CD4-positive, alpha-beta T cell (primary cell): ENCODE measurements around the gene DYNLT4. TPM values are rescaled to one million over a fixed set of nuclear protein-coding genes. Genes with fewer than 3 reads are reported as not detected.

Experiments
- ATAC-seq: fragments of 200-7000 bp; cut with Tn5 transposase; one replicate; pipeline ENCODE4 v1.10.0; 2022; ENCODE audit warnings: mild to moderate bottlenecking; ENCODE audit not compliant: poor library complexity
- CTCF ChIA-PET: fragments of 350-600 bp; sonication (Branson Sonifier 250); formaldehyde crosslinking; loops from one replicate; lab custom pipeline; 2021; ENCODE audit warnings: antibody characterized with exemption, inconsistent platforms; lab: Charles Lee
- POLR2A ChIA-PET: fragments of 350-600 bp; sonication (Branson Sonifier 250); formaldehyde crosslinking; loops from one replicate; lab custom pipeline; 2021; ENCODE audit warnings: antibody characterized with exemption, inconsistent platforms; lab: Charles Lee
- DNase-seq, 14 experiments: peaks; one replicate each; pipeline ENCODE4 v3.0.0-alpha.2; 2013 to 2020; ENCODE audit warnings: mixed read lengths in 2 of 14
- H3K27ac ChIP-seq, 2 donors: one replicate each; pipeline versions ENCODE4 v1.5.1 to v1.7.0; 2013; ENCODE audit warnings: low read length in 2 of 2, low read depth in 1 of 2, mild to moderate bottlenecking in 1 of 2
- H3K27me3 ChIP-seq, 2 experiments: 1 replicate in 1 of 2; 2 replicates in 1 of 2; pipeline versions ENCODE4 v1.6.1 to v1.7.0; 2013; ENCODE audit warnings: low read length in 2 of 2, control low read depth in 1 of 2, mild to moderate bottlenecking in 1 of 2, moderate library complexity in 1 of 2; ENCODE audit not compliant: insufficient read depth in 2 of 2, control insufficient read depth in 1 of 2
- H3K36me3 ChIP-seq: one replicate; pipeline ENCODE4 v1.6.1; 2013; ENCODE audit warnings: low read length, control low read depth; ENCODE audit not compliant: insufficient read depth
- H3K4me1 ChIP-seq: one replicate; pipeline ENCODE4 v1.6.1; 2013; ENCODE audit warnings: low read length, control low read depth; ENCODE audit not compliant: insufficient read depth
- H3K4me3 ChIP-seq: one replicate; pipeline ENCODE4 v1.5.1; 2013; ENCODE audit warnings: mild to moderate bottlenecking, low read length, moderate library complexity
- H3K9me3 ChIP-seq, 2 experiments: 1 replicate in 1 of 2; 2 replicates in 1 of 2; pipeline versions ENCODE4 v1.6.1 to v1.7.0; 2013; ENCODE audit warnings: low read length in 2 of 2, mild to moderate bottlenecking in 2 of 2, control low read depth in 1 of 2, moderate library complexity in 1 of 2; ENCODE audit not compliant: control insufficient read depth in 1 of 2, insufficient read depth in 1 of 2
- H3K27ac Mint-ChIP-seq: one replicate; pipeline ENCODE4 v1.8.0; 2020; ENCODE audit warnings: mixed read lengths
- H3K27me3 Mint-ChIP-seq: one replicate; pipeline ENCODE4 v1.8.0; 2021; ENCODE audit warnings: mixed read lengths
- H3K36me3 Mint-ChIP-seq: one replicate; pipeline ENCODE4 v1.8.0; 2021; ENCODE audit warnings: low read depth, mixed read lengths
- H3K4me1 Mint-ChIP-seq: one replicate; pipeline ENCODE4 v1.8.0; 2021; ENCODE audit warnings: low read depth, mixed read lengths
- H3K4me3 Mint-ChIP-seq: one replicate; pipeline ENCODE4 v1.8.0; 2020; ENCODE audit warnings: mild to moderate bottlenecking, mixed read lengths
- H3K9me3 Mint-ChIP-seq: one replicate; pipeline ENCODE4 v1.8.0; 2020; ENCODE audit warnings: mixed read lengths
- intact Hi-C, 2 experiments: fragments of 100-400 bp; cut with DNase I in 1 of 2; cut with micrococcal nuclease in 1 of 2; formaldehyde crosslinking; loops; one replicate each; pipeline versions ENCODE4 v1.15.1 to v1.9.0; 2023 to 2025; cut with DNase I, micrococcal nuclease
- total RNA-seq, 174 experiments: library from RNA in 2 of 174; stranded (reverse) in 2 of 174; gene quantifications; one replicate each; pipeline ENCODE4 v1.2.3 and lab custom pipeline; 2021 to 2026
- TF ChIP-seq, protein P1 (sequence below): fragments of 200-600 bp; IDR thresholded peaks from one replicate; pipeline ENCODE4 v1.8.0; 2022; ENCODE audit warnings: antibody characterized with exemption, mild to moderate bottlenecking

DYNLT4 gene
- total RNA-seq, 2 experiments from 2014 or later: 1.8 to 2.1 TPM

DNA sequence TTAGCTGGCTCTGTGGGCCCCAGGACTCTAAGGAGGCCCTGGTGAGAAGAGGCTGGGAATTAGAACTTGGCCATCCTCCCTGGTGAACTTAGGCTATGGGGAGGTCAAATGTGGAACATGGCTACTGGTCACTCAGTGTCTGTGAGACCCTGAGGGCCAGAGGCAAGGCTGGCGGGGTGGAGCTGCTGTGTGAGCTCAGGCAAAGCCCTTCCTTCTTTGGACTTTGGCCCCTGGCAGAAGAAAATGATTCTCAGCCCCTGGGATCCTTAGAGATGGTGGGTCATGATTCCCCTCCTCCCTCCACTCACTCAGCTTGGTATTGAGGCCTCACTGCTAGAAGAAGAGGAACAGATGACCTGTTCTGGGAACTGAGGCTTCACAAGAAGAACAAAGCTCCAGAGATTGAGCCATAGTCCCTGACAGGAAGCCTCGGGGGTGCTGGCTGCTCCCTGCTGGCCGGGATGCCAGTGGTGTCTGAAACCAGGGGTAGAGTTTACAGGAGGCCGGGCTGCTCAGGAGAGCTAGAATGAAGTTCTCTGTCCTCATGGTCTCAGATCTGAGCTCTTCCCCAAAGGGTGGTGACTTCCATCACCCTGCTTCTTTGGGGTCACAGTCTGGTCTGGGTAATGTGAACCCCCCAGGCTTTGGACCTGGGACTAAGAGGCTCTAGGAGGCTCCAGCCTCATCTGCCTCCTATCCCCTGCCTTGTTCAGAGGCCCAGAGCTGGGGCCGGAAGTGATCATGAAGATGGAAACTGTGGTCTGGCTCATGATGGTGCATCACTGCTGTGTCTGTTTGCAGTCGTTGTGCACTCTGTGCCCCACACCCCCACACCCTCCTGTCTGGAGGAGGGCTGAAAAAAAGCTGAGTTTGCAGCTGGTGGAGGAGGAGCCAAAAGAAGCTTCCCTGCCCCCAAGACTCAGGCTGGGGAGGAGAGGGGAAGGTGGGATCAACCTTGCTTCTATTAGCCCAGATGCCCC lies 2.1 kb upstream of the DYNLT4 start:
- Histone ChIP-seq H3K36me3 (peaks cover 26% of the 10 kb centered on the region), H3K4me1 (peaks cover 97% of the 10 kb centered on the region), H3K27me3 (no peaks in the 10 kb centered on the region), H3K4me3 (peak overlapping the region; percentile 12), H3K27ac (peak overlapping the region; percentile 99 to 100), H3K9me3 (peaks cover 0 to 4% of the 10 kb centered on the region in 2 experiments)
- peak overlapping the region; percentile 83 for H3K4me3 Mint-ChIP-seq
- H3K4me1 Mint-ChIP-seq: peaks cover 70% of the 10 kb centered on the region
- DNase-seq (peak; percentile 79 to 96 (median 86)), ATAC-seq (peak; percentile 52)
- H3K27ac Mint-ChIP-seq: peak overlapping the region; percentile 99
- TF ChIP-seq, protein P1, sequence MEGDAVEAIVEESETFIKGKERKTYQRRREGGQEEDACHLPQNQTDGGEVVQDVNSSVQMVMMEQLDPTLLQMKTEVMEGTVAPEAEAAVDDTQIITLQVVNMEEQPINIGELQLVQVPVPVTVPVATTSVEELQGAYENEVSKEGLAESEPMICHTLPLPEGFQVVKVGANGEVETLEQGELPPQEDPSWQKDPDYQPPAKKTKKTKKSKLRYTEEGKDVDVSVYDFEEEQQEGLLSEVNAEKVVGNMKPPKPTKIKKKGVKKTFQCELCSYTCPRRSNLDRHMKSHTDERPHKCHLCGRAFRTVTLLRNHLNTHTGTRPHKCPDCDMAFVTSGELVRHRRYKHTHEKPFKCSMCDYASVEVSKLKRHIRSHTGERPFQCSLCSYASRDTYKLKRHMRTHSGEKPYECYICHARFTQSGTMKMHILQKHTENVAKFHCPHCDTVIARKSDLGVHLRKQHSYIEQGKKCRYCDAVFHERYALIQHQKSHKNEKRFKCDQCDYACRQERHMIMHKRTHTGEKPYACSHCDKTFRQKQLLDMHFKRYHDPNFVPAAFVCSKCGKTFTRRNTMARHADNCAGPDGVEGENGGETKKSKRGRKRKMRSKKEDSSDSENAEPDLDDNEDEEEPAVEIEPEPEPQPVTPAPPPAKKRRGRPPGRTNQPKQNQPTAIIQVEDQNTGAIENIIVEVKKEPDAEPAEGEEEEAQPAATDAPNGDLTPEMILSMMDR: no peak
- intact Hi-C loops: loop anchor here (1.0 to 10.0 kb wide), 4 partner anchors 10 to 776 kb away; partner anchors contain the start of genes NASP (in 2 of the 2), EIF2B3 (in 1 of the 2), HECTD3 (in 1 of the 2) and UROD (in 1 of the 2)
- peaks cover 4% of the 10 kb centered on the region for H3K27me3 Mint-ChIP-seq
- no peaks in the 10 kb centered on the region for H3K9me3 Mint-ChIP-seq
- peaks cover 45% of the 10 kb centered on the region for H3K36me3 Mint-ChIP-seq
- ChIA-PET POLR2A (interaction anchor here (0.8 to 16.3 kb wide), 22 partner anchors 8 to 877 kb away, joined by 3 to 599 read pairs (median 6); partner anchors contain the start of genes ARMH1, BEST4, CCDC163 and EIF2B3), CTCF (interaction anchor here (0.8 to 6.5 kb wide), 8 partner anchors 9 to 88 kb away, joined by 3 to 57 read pairs (median 4); partner anchors contain the start of gene PLK3)

DNA sequence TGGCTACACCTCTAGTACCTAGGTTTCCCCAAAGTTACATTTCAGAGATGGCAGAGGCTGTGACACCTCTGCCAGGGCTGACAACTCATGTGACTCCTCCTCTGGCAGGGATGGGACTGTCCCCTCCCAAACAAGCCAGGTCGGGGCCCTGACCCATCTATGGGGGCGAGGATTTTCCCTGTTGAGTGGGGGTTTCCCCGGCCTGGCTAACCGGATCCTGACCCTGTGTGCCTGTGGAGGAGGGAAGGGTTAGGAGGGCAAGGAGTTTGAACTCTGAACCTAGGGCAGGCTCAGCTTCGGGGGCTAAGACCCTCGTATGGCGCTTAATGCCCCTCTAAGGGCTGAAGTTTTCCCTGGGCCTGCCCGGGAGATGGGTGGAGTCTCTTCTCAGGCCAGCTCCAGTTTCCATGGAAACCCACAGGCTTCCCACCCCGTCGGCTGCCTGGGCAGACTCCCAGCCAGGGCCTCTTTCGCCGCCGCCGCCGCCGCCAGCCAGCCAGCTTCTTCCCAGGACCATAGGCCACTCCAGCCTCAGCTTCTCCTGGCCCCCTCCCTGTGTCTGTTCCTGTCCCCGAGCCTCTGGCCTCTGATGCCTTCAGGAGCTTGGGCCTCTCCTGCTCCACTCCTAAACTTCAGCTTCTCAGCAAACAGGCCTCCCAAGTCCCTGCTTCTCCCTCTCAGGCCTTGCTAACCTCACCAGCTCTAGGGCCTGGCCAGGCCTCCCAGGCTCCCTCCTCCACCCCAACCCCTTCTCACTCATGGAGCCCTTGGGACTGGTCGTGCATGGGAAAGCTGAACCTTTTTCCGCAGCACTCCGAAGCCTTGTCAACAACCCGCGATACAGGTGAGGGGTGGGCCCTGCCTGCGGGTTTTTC lies 1.1 kb upstream of the DYNLT4 start, which contains the start of gene BTBD19:
Gene BTBD19 (plus strand): TSS at position 461 of the 875 bp plus-strand sequence. CDS start 298 bp downstream, at position 759.
- ChIA-PET POLR2A (interaction anchor here (0.7 to 16.3 kb wide), 24 partner anchors 7 to 879 kb away, joined by 3 to 599 read pairs (median 6); partner anchors contain the start of genes BEST4, CCDC163, EIF2B3 and GPBP1L1), CTCF (interaction anchor here (0.8 to 6.5 kb wide), 7 partner anchors 8 to 87 kb away, joined by 3 to 57 read pairs (median 6); partner anchors contain the start of genes PLK3 and RNU5D-1)
- H3K9me3 ChIP-seq: peaks cover 0 to 4% of the 10 kb centered on the region in 2 experiments
- DNase-seq (peak in 8 of 14 experiments; percentile 19 to 91 (median 38)), ATAC-seq (peak; percentile 4)
- no peaks in the 10 kb centered on the region for H3K27me3 ChIP-seq
- H3K4me1 ChIP-seq: peaks cover 100% of the 10 kb centered on the region
- Mint-ChIP-seq H3K27me3 (peaks cover 4% of the 10 kb centered on the region), H3K9me3 (no peaks in the 10 kb centered on the region), H3K36me3 (peaks cover 54% of the 10 kb centered on the region), H3K4me1 (peaks cover 72% of the 10 kb centered on the region), H3K4me3 (peak within 1 kb of the TSS; percentile 83), H3K27ac (peak within 1 kb of the TSS; percentile 99)
- intact Hi-C loops: loop anchor here (10.0 kb wide), 3 partner anchors 177 to 777 kb away; partner anchors contain the start of genes NASP (in 2 of the 2), EIF2B3 (in 1 of the 2), HECTD3 (in 1 of the 2) and UROD (in 1 of the 2)
- H3K36me3 ChIP-seq: peaks cover 35% of the 10 kb centered on the region
- H3K27ac ChIP-seq: peak within 1 kb of the TSS; percentile 99 to 100
- TF ChIP-seq, protein P1: no peak
- peak within 1 kb of the TSS; percentile 12 for H3K4me3 ChIP-seq
